ENCODE results near the gene HACL1. TPM values are rescaled to one million over a fixed set of nuclear protein-coding genes. Genes with fewer than 3 reads are reported as not detected.
A peak's percentile ranks its signal among the peaks of the same experiment; 100 is the strongest.

Gene HACL1
- total RNA-seq, 1 experiment from 2014 or later = 25.0 TPM

GRCh38 chr3:15576475-15576874 lies 24.9 kb downstream of the HACL1 start:
- H3K36me3 ChIP-seq = peaks cover 15% of the 10 kb centered on the region
- no peak overlapping the region for H3K4me3 ChIP-seq
- no peaks in the 10 kb centered on the region for H3K27me3 ChIP-seq
- H3K4me1 ChIP-seq = no peaks in the 10 kb centered on the region
- DNase-seq = no peak
- H3K27ac ChIP-seq = no peak overlapping the region
- H3K9me3 ChIP-seq (replicated peaks) = no peaks in the 10 kb centered on the region

DNA sequence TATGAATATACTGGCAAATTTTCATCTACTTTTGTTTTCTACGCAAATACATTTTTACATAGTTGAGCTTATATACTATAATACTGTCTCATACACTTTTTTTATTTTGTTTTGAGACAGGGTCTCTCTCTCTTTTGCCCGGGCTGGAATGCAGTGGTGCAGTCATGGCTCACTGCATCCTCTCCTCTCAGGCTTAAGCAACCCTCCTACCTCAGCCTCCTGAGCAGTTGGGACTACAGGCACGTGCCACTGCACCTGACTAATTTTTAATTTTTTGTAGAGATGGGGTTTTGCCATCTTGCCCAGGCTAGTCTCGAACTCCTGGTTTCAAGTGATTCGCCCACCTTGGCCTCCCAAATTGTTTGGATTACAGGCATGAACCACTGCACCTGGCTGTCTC lies 25.9 kb downstream of the HACL1 start:
- no peaks in the 10 kb centered on the region for H3K27me3 ChIP-seq
- peaks cover 15% of the 10 kb centered on the region for H3K36me3 ChIP-seq
- H3K4me3 ChIP-seq = no peak overlapping the region
- H3K27ac ChIP-seq = no peak overlapping the region
- H3K9me3 ChIP-seq (replicated peaks) = no peaks in the 10 kb centered on the region
- H3K4me1 ChIP-seq = no peaks in the 10 kb centered on the region
- DNase-seq = no peak

DNA sequence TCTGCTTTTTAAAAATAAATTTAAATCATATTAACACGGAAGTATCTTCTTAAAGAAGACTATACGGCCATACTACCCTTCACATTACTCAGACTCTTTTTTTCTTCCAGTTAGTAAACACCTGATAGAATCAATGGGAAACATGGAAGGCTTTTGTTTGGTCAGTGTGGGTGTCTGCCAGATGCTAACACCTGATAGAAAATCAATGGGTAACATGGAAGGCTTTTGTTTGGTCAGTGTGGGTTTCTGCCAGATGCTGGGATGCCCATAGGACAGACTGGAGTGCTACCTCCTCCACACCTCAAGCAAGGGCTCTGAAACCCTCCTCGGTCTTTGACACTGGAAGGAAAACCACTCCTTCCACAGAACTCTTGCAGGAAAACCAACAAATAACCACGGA lies 29.2 kb downstream of the HACL1 start:
- Histone ChIP-seq H3K4me1 (no peaks in the 10 kb centered on the region), H3K27ac (no peak overlapping the region), H3K4me3 (no peak overlapping the region), H3K9me3 (replicated peaks) (no peaks in the 10 kb centered on the region), H3K36me3 (peaks cover 21% of the 10 kb centered on the region), H3K27me3 (no peaks in the 10 kb centered on the region)
- DNase-seq = no peak

DNA sequence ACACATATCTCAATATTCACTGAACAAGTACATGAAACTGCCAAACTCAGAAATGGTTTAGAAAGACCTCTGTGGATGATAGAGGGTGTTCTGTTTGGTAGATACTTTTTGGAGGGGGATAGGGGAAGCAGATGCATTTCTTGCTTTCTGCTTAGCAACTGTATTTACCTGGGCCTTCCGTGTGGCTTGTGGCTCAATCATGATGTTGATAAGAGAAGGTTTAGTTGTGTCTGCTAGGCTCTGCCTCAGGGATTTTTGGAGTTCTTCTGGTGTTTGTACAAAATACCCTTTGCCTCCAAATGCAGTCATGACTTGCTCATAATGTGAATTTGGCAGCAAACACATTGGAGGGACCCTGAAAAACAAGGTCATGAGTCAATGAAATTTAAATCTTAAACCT lies 38.2 kb downstream of the HACL1 start:
- no peak overlapping the region for H3K27ac ChIP-seq
- H3K4me1 ChIP-seq = no peaks in the 10 kb centered on the region
- H3K27me3 ChIP-seq = no peaks in the 10 kb centered on the region
- DNase-seq = no peak
- H3K9me3 ChIP-seq (replicated peaks) = no peaks in the 10 kb centered on the region
- H3K36me3 ChIP-seq = peaks cover 41% of the 10 kb centered on the region
- H3K4me3 ChIP-seq = no peak overlapping the region

DNA sequence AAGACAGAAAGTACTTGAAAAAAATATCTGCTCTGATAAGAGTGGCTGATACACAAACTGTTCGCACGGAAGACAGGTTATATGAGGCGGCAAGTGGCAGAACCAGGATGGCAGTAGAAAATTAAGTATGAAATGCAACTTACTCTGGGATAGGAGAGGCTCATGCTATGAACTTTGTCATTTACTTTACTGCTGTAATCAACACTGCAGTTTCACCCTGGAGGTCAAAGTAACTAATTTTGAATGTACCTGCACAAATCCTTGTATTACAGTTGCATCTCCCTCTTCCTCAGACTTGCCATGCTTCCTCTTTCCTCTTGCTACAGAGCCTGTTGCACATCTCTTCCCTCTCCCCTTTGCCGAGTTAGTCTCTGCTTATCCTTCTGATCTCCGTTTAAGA lies 38.8 kb downstream of the HACL1 start:
- no peak for DNase-seq
- Histone ChIP-seq H3K4me3 (no peak overlapping the region), H3K9me3 (replicated peaks) (no peaks in the 10 kb centered on the region), H3K27ac (no peak overlapping the region), H3K4me1 (no peaks in the 10 kb centered on the region), H3K27me3 (no peaks in the 10 kb centered on the region), H3K36me3 (peaks cover 34% of the 10 kb centered on the region)

GRCh38 chr3:15558581-15558980 lies 42.8 kb downstream of the HACL1 start:
- Histone ChIP-seq H3K27me3 (no peaks in the 10 kb centered on the region), H3K27ac (no peak overlapping the region), H3K9me3 (replicated peaks) (no peaks in the 10 kb centered on the region), H3K4me3 (no peak overlapping the region), H3K36me3 (peaks cover 15% of the 10 kb centered on the region), H3K4me1 (no peaks in the 10 kb centered on the region)
- no peak for DNase-seq

DNA sequence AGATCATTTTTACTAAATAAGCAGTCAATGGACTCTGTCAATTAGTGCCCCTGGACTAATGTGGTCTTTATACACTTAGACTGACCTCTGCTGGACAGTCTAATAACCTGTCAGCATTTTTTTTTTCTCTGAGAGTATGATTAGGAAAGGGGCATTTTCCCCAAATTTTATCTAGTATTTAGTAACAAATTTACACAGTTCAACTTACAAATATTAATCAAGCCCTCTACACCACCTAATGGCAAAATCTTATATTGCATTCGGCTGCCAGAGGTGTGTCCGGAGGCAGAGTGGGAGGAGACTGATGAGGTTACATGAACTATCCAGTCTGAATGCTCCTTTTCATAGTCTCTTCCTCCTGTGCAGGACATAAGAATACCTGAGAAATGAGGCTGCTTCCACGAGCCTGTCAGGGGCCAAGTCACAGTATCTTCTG lies 43.8 kb downstream of the HACL1 start:
- Histone ChIP-seq H3K4me3 (no peak overlapping the region), H3K4me1 (no peaks in the 10 kb centered on the region), H3K36me3 (peaks cover 5% of the 10 kb centered on the region), H3K27ac (no peak overlapping the region), H3K27me3 (no peaks in the 10 kb centered on the region), H3K9me3 (replicated peaks) (no peaks in the 10 kb centered on the region)
- peak; percentile 26 to 59 for DNase-seq

DNA sequence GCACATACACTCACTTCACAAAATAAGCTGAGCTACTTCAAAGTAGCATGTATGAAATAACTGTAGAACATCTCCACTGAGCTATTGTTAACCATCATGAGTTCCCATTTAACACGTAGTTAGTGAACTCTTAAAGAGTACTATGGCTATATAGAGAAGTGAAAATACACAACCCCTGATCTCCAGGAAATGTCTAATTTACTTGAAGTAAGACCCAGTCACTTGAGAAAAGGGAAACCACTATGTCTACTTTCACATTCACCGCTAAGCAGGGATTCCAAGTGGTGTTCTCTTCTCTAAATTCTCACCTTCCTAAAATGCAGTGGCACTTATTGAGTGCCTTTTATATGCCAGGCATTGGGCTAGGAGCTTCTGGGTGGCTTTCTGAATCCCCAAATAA lies 44.9 kb downstream of the HACL1 start:
- H3K4me1 ChIP-seq = no peaks in the 10 kb centered on the region
- H3K27ac ChIP-seq = no peak overlapping the region
- H3K9me3 ChIP-seq (replicated peaks) = no peaks in the 10 kb centered on the region

GRCh38 chr3:15553749-15554148 lies 47.6 kb downstream of the HACL1 start:
- H3K9me3 ChIP-seq (replicated peaks) = no peaks in the 10 kb centered on the region
- no peak overlapping the region for H3K4me3 ChIP-seq
- no peaks in the 10 kb centered on the region; the same call in 1 of the 2 replicates for H3K36me3 ChIP-seq
- no peaks in the 10 kb centered on the region for H3K4me1 ChIP-seq
- DNase-seq = no peak
- no peaks in the 10 kb centered on the region for H3K27me3 ChIP-seq
- H3K27ac ChIP-seq = no peak overlapping the region

More for the DNA sequence above, 44.9 kb downstream of the HACL1 start:
- no peak for DNase-seq
- no peaks in the 10 kb centered on the region; the same call in none of the 2 replicates for H3K36me3 ChIP-seq
- no peak overlapping the region for H3K4me3 ChIP-seq
- H3K27me3 ChIP-seq = no peaks in the 10 kb centered on the region

DNA sequence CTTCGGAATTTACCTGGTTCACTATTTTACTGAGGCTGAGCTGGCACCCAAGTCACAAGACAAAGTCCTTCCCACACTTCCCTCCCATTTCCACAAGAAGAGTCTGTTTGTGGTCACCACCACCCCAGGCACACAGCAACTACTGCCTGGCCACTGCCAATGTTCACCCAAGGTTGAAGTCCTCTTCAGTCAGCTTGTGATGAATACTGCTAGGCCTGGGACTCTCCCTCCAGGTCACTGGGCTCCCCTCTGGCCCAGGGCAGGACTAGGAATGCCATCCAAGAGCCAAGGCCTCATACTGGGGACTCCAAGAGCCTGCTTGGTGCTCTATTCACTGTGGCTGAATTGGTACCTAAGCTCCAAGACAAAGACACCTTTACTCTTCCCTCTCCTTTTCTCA lies 49.5 kb downstream of the HACL1 start:
- DNase-seq = no peak
- no peaks in the 10 kb centered on the region for H3K27me3 ChIP-seq
- H3K27ac ChIP-seq = no peak overlapping the region
- no peaks in the 10 kb centered on the region for H3K9me3 ChIP-seq (replicated peaks)
- H3K4me1 ChIP-seq = no peaks in the 10 kb centered on the region
- H3K36me3 ChIP-seq = no peaks in the 10 kb centered on the region
- H3K4me3 ChIP-seq = no peak overlapping the region

GRCh38 chr3:15549846-15550245 lies 51.5 kb downstream of the HACL1 start:
- H3K27me3 ChIP-seq = no peaks in the 10 kb centered on the region
- no peak overlapping the region for H3K4me3 ChIP-seq
- DNase-seq = no peak
- H3K4me1 ChIP-seq = no peaks in the 10 kb centered on the region
- H3K9me3 ChIP-seq (replicated peaks) = no peaks in the 10 kb centered on the region
- H3K27ac ChIP-seq = no peak overlapping the region
- no peaks in the 10 kb centered on the region for H3K36me3 ChIP-seq

- no peak overlapping the region for H3K4me3 ChIP-seq
- no peak overlapping the region for H3K27ac ChIP-seq
- no peaks in the 10 kb centered on the region for H3K36me3 ChIP-seq
- no peak for DNase-seq
- no peaks in the 10 kb centered on the region for H3K9me3 ChIP-seq (replicated peaks)
- H3K27me3 ChIP-seq = no peaks in the 10 kb centered on the region
- no peaks in the 10 kb centered on the region for H3K4me1 ChIP-seq
These were observed 58.8 kb downstream of the HACL1 start for GRCh38 chr3:15542614-15543013.

DNA sequence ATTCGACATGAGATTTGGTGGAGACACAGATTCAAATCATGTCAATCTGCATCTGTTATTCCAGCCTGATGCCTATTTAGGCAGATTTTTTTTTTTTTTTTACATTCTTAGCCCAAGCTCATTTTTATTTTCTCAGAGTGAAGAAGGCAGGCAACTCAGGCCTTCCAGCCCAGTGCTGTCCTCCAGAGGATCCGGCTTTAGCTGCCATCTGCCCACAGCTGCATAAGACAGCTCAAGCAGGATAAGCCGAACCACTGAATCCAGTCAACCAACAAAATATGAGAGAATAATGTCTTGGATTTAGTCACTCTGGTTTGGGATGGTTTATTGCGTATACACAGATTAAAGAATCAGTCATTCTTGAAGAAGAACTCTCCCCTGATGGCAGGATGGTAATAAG lies 60.0 kb downstream of the HACL1 start:
- no peaks in the 10 kb centered on the region for H3K36me3 ChIP-seq
- H3K9me3 ChIP-seq (replicated peaks) = no peaks in the 10 kb centered on the region
- no peak overlapping the region for H3K27ac ChIP-seq
- no peaks in the 10 kb centered on the region for H3K4me1 ChIP-seq
- no peak overlapping the region for H3K4me3 ChIP-seq
- no peaks in the 10 kb centered on the region for H3K27me3 ChIP-seq
- DNase-seq = no peak

DNA sequence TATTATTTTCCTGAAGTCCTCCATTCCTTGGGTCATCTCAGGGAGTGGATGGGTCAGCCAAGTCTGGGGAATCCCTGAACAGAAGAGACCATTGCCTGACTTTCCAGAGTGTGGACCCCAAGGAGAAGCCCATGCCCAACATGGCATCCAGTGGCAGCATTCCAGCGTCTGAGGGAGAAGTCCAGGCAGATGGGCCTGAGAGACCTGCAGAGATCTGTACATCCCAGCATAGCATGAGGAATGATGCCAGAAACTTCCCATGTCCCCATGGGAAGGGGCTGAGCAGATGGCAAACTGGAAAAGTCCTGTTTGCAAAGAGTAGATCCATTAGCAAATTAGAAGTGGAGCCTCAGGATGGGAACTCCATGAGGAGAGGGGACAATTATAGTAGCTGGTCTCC lies 62.3 kb downstream of the HACL1 start:
- H3K9me3 ChIP-seq (replicated peaks) = no peaks in the 10 kb centered on the region
- H3K4me1 ChIP-seq = no peaks in the 10 kb centered on the region
- H3K27ac ChIP-seq = no peak overlapping the region
- H3K36me3 ChIP-seq = no peaks in the 10 kb centered on the region
- H3K27me3 ChIP-seq = no peaks in the 10 kb centered on the region
- no peak overlapping the region for H3K4me3 ChIP-seq
- no peak for DNase-seq

DNA sequence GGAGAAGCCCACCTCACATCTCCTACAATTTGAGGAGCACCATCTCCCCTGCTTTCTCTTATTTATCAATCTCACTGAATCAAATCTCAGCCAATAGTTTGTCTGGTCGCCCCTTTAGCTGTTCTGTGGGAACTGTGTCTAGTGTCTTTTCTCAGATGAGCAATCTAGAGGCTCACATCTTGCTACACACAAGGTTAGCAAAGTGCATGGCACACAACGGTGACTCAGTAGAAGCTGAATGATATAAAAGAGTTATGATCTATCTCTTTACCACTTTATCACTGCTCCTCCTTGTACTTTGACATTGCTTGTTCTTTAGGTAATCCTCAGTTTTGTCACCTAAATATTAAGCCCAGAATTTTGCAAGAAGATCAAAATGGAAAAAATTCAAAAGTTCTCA lies 63.0 kb downstream of the HACL1 start:
- Histone ChIP-seq H3K9me3 (replicated peaks) (no peaks in the 10 kb centered on the region), H3K36me3 (no peaks in the 10 kb centered on the region), H3K4me3 (no peak overlapping the region), H3K27ac (no peak overlapping the region), H3K4me1 (no peaks in the 10 kb centered on the region), H3K27me3 (no peaks in the 10 kb centered on the region)
- no peak for DNase-seq

DNA sequence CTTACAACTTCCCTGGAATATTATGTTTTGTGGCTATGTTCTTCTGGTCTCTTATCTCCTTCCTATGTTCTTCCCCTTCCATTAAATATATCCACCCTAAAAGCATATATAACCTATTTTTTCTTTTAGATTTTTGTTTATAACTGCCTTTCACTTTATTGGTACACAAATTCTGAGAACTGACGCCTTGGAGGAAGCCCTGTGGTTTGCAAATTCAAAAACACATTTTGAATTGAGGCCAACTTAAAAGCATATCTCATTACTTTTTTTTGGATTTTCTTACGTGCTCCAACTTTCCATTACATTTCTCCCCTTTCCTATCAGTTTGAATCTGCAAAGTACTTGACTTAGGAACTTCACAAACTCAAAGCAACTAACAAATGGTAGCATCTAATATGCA lies 64.5 kb downstream of the HACL1 start:
- Histone ChIP-seq H3K27ac (no peak overlapping the region), H3K4me1 (no peaks in the 10 kb centered on the region), H3K4me3 (no peak overlapping the region), H3K9me3 (replicated peaks) (no peaks in the 10 kb centered on the region), H3K27me3 (no peaks in the 10 kb centered on the region), H3K36me3 (no peaks in the 10 kb centered on the region)
- DNase-seq = no peak

GRCh38 chr3:15535732-15536131 lies 65.6 kb downstream of the HACL1 start:
- Histone ChIP-seq H3K27me3 (no peaks in the 10 kb centered on the region), H3K36me3 (no peaks in the 10 kb centered on the region), H3K4me1 (no peaks in the 10 kb centered on the region), H3K9me3 (replicated peaks) (no peaks in the 10 kb centered on the region), H3K4me3 (no peak overlapping the region), H3K27ac (no peak overlapping the region)
- DNase-seq = no peak
